ENCODE data around the gene OR51G2.
"Not testable (repeated sequence)": the region's sequence is repeated elsewhere in the genome, so short reads cannot be mapped to it uniquely, and the experiment has no call there.

Gene OR51G2

GRCh38 chr11:4919250-4919649 lies at the start of gene OR51G2:
TSS of gene OR51G2 (minus strand) at chr11:4919350. CDS start at chr11:4915663, 3,687 bp downstream.
- DNase-seq, result no peak

GRCh38 chr11:4962816-4963215 lies 43.7 kb upstream of the OR51G2 start:
- DNase-seq, result no peak

GRCh38 chr11:4960877-4961276 lies 41.7 kb upstream of the OR51G2 start:
- no peak for DNase-seq

- no peak for DNase-seq
Measured at GRCh38 chr11:4957396-4957795, 38.2 kb upstream of the OR51G2 start.

- DNase-seq, result not testable (repeated sequence)
Measured at GRCh38 chr11:4955613-4956012, 36.5 kb upstream of the OR51G2 start, which contains the start of gene OR51A2. TSS of gene OR51A2 (minus strand) at chr11:4955713. CDS start at chr11:4955713, 0 bp downstream.

GRCh38 chr11:4947505-4947904 lies 28.4 kb upstream of the OR51G2 start, which contains the start of gene OR51A4:
TSS of gene OR51A4 (minus strand) at chr11:4947605. CDS start at chr11:4947100, 505 bp downstream.
- no peak for DNase-seq

- no peak for DNase-seq
Measured at GRCh38 chr11:4936745-4937144, 17.6 kb upstream of the OR51G2 start.

GRCh38 chr11:4932751-4933150 lies 13.6 kb upstream of the OR51G2 start:
- DNase-seq, result no peak

- DNase-seq, result no peak
Measured at GRCh38 chr11:4926608-4927007, 7.5 kb upstream of the OR51G2 start.

GRCh38 chr11:4924239-4924638 lies 5.1 kb upstream of the OR51G2 start, which contains the start of gene OR51G1:
TSS of gene OR51G1 (minus strand) at chr11:4924339. CDS start at chr11:4924339, 0 bp downstream.
- DNase-seq, result no peak

- DNase-seq, result no peak
Measured at GRCh38 chr11:4922304-4922703, 3.2 kb upstream of the OR51G2 start.

GRCh38 chr11:4921796-4922195 lies 2.6 kb upstream of the OR51G2 start:
- DNase-seq, result no peak

GRCh38 chr11:4916581-4916980 lies 2.6 kb downstream of the OR51G2 start:
- no peak for DNase-seq

- DNase-seq, result no peak
Measured at GRCh38 chr11:4903484-4903883, 15.7 kb downstream of the OR51G2 start, which contains the start of gene OR51A7. TSS of gene OR51A7 (plus strand) at chr11:4903783. CDS start at chr11:4907370, 3,587 bp downstream.

- DNase-seq, result no peak
Measured at GRCh38 chr11:4891996-4892640, 27.0 kb downstream of the OR51G2 start.

GRCh38 chr11:4890279-4890678 lies 28.9 kb downstream of the OR51G2 start:
- no peak for DNase-seq

GRCh38 chr11:4887591-4887990 lies 31.6 kb downstream of the OR51G2 start:
- DNase-seq, result no peak

- no peak for DNase-seq
Measured at GRCh38 chr11:4886186-4886585, 33.0 kb downstream of the OR51G2 start.

GRCh38 chr11:4884361-4884760 lies 34.8 kb downstream of the OR51G2 start:
- no peak for DNase-seq

- peak; percentile 71 for DNase-seq
Measured at GRCh38 chr11:4882543-4882942, 36.6 kb downstream of the OR51G2 start.

GRCh38 chr11:4881860-4882500 lies 37.2 kb downstream of the OR51G2 start, which contains the start of gene OR51T1:
TSS of gene OR51T1 (plus strand) at chr11:4881900. CDS start at chr11:4881900, 0 bp downstream.
- peak; percentile 34 for DNase-seq

- no peak for DNase-seq
Measured at GRCh38 chr11:4881188-4881587, 38.0 kb downstream of the OR51G2 start.

GRCh38 chr11:4865855-4866254 lies 53.3 kb downstream of the OR51G2 start:
- DNase-seq, result peak; percentile 82

GRCh38 chr11:4863876-4864275 lies 55.3 kb downstream of the OR51G2 start:
- DNase-seq, result no peak
